Prostate gland (tissue), 2 donors: ENCODE measurements around the gene SCTR.

ENCODE experiments used
- POLR2AphosphoS5 ChIP-seq: sonication (generic); formaldehyde crosslinking; IDR thresholded peaks from one replicate; pipeline ENCODE4 v1.6.1; 2017; ENCODE audit warnings: antibody characterized with exemption
- TF ChIP-seq, protein P1 (sequence below), 4 experiments: fragments of 200-600 bp in 2 of 4; fragments of 450-650 bp in 2 of 4; sonication (generic) in 2 of 4; IDR thresholded peaks; 1 replicate in 3 of 4; 2 replicates in 1 of 4; pipeline ENCODE4 v1.5.1; 2016 to 2019; ENCODE audit warnings: antibody characterized with exemption in 4 of 4, mild to moderate bottlenecking in 2 of 4, moderate library complexity in 2 of 4

DNA sequence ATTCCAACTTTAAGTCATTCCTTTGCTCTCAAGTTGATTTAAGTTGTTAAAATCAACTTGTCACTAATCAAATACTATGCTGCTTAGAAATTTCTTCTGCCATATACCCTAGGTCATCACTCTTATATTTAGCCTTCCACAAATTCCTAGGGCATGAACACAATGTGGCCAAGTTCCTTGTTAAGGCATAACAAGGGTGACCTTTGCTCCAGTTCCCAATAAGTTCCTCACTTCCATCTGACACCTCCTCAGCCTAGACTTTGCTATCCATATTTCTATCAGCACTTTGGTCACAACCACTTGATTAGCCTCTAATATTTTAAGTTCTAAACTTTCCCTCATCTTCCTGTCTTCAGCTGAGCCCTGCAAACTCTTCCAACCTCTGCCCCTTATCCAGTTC, 102.5 kb downstream of the SCTR start:
- no peak for TF ChIP-seq POLR2AphosphoS5
- TF ChIP-seq, protein P1, sequence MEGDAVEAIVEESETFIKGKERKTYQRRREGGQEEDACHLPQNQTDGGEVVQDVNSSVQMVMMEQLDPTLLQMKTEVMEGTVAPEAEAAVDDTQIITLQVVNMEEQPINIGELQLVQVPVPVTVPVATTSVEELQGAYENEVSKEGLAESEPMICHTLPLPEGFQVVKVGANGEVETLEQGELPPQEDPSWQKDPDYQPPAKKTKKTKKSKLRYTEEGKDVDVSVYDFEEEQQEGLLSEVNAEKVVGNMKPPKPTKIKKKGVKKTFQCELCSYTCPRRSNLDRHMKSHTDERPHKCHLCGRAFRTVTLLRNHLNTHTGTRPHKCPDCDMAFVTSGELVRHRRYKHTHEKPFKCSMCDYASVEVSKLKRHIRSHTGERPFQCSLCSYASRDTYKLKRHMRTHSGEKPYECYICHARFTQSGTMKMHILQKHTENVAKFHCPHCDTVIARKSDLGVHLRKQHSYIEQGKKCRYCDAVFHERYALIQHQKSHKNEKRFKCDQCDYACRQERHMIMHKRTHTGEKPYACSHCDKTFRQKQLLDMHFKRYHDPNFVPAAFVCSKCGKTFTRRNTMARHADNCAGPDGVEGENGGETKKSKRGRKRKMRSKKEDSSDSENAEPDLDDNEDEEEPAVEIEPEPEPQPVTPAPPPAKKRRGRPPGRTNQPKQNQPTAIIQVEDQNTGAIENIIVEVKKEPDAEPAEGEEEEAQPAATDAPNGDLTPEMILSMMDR (IDR thresholded peaks at IDR 0.05), result no peak
